ENCODE measurements around the gene PRKCH. TPM values are rescaled to one million over a fixed set of nuclear protein-coding genes. Genes with fewer than 3 reads are reported as not detected.

Gene PRKCH
- total RNA-seq, 2 donors from 2014 or later, result 7.2 to 8.6 TPM

DNA sequence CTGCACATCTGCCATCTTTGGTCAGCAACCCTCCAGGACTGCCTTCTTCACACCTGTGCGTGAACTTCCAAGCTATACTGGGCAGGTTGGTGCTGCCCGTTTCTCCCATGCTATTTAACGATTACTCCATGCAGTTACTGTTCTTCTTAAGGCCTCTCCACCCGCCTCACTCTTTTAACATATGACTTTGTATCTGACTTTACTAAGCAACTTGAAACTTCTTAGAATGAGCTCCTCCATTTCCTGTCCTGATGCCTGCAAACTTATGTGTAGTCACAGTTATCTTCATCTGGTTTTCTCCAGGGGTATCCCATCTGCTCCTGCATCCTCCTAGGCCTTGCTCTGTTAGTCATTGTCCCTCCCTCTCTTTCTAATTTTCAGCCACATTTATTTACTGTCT lies 35.7 kb downstream of the PRKCH start:
- no peak overlapping the region for H3K4me3 Mint-ChIP-seq
- WGBS, 2 experiments (ENCODE audit: insufficient coverage in 1 of 2, insufficient read length in 1 of 2), result 94 to 96% methylated on average over 4 of the region's 4 CpGs
- TF ChIP-seq, protein P1, sequence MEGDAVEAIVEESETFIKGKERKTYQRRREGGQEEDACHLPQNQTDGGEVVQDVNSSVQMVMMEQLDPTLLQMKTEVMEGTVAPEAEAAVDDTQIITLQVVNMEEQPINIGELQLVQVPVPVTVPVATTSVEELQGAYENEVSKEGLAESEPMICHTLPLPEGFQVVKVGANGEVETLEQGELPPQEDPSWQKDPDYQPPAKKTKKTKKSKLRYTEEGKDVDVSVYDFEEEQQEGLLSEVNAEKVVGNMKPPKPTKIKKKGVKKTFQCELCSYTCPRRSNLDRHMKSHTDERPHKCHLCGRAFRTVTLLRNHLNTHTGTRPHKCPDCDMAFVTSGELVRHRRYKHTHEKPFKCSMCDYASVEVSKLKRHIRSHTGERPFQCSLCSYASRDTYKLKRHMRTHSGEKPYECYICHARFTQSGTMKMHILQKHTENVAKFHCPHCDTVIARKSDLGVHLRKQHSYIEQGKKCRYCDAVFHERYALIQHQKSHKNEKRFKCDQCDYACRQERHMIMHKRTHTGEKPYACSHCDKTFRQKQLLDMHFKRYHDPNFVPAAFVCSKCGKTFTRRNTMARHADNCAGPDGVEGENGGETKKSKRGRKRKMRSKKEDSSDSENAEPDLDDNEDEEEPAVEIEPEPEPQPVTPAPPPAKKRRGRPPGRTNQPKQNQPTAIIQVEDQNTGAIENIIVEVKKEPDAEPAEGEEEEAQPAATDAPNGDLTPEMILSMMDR (conservative IDR thresholded peaks at IDR 0.05), result no peak
- Histone ChIP-seq H3K36me3 (ENCODE audit: control insufficient read depth, insufficient read depth, low read length) (no peaks in the 10 kb centered on the region), H3K9me3 (ENCODE audit: control insufficient read depth, low read length) (no peaks in the 10 kb centered on the region), H3K9ac (ENCODE audit: extremely low read depth, low read length, poor library complexity, severe bottlenecking) (no peak overlapping the region), H3K27me3 (ENCODE audit: control insufficient read depth, insufficient read depth, low read length, poor library complexity, severe bottlenecking) (no peaks in the 10 kb centered on the region), H3K4me3 (ENCODE audit: low read length) (no peak overlapping the region), H3K27ac (ENCODE audit: low read depth, low read length) (no peak overlapping the region), H3K4me1 (ENCODE audit: control insufficient read depth, insufficient read depth, low read length) (peaks cover 3% of the 10 kb centered on the region)
- H3K27ac Mint-ChIP-seq, result no peak overlapping the region
- H3K36me3 Mint-ChIP-seq (ENCODE audit: low read depth), result no peaks in the 10 kb centered on the region
- H3K4me1 Mint-ChIP-seq, result peaks cover 17% of the 10 kb centered on the region
- no peaks in the 10 kb centered on the region for H3K27me3 Mint-ChIP-seq (ENCODE audit: insufficient read depth)
- H3K9me3 Mint-ChIP-seq, result no peaks in the 10 kb centered on the region
- no peak for DNase-seq

- no peaks in the 10 kb centered on the region for H3K36me3 ChIP-seq (ENCODE audit: control insufficient read depth, insufficient read depth, low read length)
- no peak overlapping the region for H3K27ac ChIP-seq (ENCODE audit: low read depth, low read length)
- H3K27me3 Mint-ChIP-seq (ENCODE audit: insufficient read depth), result no peaks in the 10 kb centered on the region
- H3K27me3 ChIP-seq (ENCODE audit: control insufficient read depth, insufficient read depth, low read length, poor library complexity, severe bottlenecking), result no peaks in the 10 kb centered on the region
- no peak for DNase-seq
- no peaks in the 10 kb centered on the region for H3K9me3 Mint-ChIP-seq
- H3K9me3 ChIP-seq (ENCODE audit: control insufficient read depth, low read length), result no peaks in the 10 kb centered on the region
- H3K4me3 ChIP-seq (ENCODE audit: low read length), result no peak overlapping the region
- 91 to 97% methylated on average over 3 of the region's 3 CpGs for WGBS, 2 experiments (ENCODE audit: insufficient coverage in 1 of 2, insufficient read length in 1 of 2)
- peaks cover 3% of the 10 kb centered on the region for H3K4me1 ChIP-seq (ENCODE audit: control insufficient read depth, insufficient read depth, low read length)
- no peak overlapping the region for H3K27ac Mint-ChIP-seq
- H3K9ac ChIP-seq (ENCODE audit: extremely low read depth, low read length, poor library complexity, severe bottlenecking), result no peak overlapping the region
- H3K4me3 Mint-ChIP-seq, result no peak overlapping the region
- H3K4me1 Mint-ChIP-seq, result peaks cover 17% of the 10 kb centered on the region
- TF ChIP-seq, protein P1 (conservative IDR thresholded peaks at IDR 0.05), result no peak
- no peaks in the 10 kb centered on the region for H3K36me3 Mint-ChIP-seq (ENCODE audit: low read depth)
These were observed 37.3 kb downstream of the PRKCH start for GRCh38 chr14:61358554-61359226.

DNA sequence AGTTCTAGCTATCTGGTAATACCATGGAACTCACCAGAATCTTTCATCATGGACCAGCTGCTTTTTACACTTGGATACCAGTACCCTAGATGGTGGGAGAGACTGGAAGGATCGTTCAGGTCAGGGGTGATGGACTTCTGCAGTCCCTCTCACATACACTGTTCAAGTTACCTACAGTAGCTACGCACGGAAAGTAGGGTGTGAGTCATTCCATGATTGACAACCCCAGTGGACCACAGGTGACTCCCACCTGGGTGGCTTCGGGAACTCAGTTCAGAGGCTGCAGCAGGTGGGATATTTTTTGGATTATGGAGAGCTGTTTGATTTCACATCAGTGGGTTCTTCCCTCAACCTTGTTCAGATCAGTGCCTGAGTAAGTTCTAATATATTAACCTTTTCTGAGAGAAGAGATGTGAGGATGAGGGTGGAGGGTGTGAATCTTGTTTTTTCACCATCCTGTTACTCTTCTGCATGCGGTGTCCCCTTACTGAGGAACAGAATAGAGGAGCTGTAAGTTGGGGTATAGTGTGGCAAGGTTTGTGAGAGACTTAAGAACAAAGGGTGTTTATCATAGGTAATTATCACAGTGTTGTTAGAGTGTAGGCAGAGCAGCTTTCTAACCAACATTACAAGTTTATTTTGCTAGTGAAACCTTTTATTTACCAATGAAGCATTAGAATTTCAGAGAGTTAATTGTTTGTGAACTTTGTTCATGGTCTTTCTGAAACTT lies 39.6 kb downstream of the PRKCH start:
- no peak overlapping the region for H3K4me3 ChIP-seq (ENCODE audit: low read length)
- no peak overlapping the region for H3K4me3 Mint-ChIP-seq
- H3K27ac ChIP-seq (ENCODE audit: low read depth, low read length), result no peak overlapping the region
- no peaks in the 10 kb centered on the region for H3K9me3 Mint-ChIP-seq
- H3K27me3 ChIP-seq (ENCODE audit: control insufficient read depth, insufficient read depth, low read length, poor library complexity, severe bottlenecking), result no peaks in the 10 kb centered on the region
- H3K9ac ChIP-seq (ENCODE audit: extremely low read depth, low read length, poor library complexity, severe bottlenecking), result no peak overlapping the region
- no peaks in the 10 kb centered on the region for H3K9me3 ChIP-seq (ENCODE audit: control insufficient read depth, low read length)
- no peak for DNase-seq
- TF ChIP-seq, protein P1 (conservative IDR thresholded peaks at IDR 0.05), result no peak
- H3K4me1 Mint-ChIP-seq, result peaks cover 12% of the 10 kb centered on the region
- WGBS, 2 experiments (ENCODE audit: insufficient coverage in 1 of 2, insufficient read length in 1 of 2), result 94 to 100% methylated on average over 1 to 5 of the region's 5 CpGs
- H3K36me3 ChIP-seq (ENCODE audit: control insufficient read depth, insufficient read depth, low read length), result no peaks in the 10 kb centered on the region
- peak overlapping the region; percentile 3 for H3K27ac Mint-ChIP-seq
- no peaks in the 10 kb centered on the region for H3K36me3 Mint-ChIP-seq (ENCODE audit: low read depth)
- H3K4me1 ChIP-seq (ENCODE audit: control insufficient read depth, insufficient read depth, low read length), result peaks cover 3% of the 10 kb centered on the region
- no peaks in the 10 kb centered on the region for H3K27me3 Mint-ChIP-seq (ENCODE audit: insufficient read depth)

Data from endodermal cell (in vitro differentiated cells).